Measurements from ENCODE around the gene PDE6G.

DNA sequence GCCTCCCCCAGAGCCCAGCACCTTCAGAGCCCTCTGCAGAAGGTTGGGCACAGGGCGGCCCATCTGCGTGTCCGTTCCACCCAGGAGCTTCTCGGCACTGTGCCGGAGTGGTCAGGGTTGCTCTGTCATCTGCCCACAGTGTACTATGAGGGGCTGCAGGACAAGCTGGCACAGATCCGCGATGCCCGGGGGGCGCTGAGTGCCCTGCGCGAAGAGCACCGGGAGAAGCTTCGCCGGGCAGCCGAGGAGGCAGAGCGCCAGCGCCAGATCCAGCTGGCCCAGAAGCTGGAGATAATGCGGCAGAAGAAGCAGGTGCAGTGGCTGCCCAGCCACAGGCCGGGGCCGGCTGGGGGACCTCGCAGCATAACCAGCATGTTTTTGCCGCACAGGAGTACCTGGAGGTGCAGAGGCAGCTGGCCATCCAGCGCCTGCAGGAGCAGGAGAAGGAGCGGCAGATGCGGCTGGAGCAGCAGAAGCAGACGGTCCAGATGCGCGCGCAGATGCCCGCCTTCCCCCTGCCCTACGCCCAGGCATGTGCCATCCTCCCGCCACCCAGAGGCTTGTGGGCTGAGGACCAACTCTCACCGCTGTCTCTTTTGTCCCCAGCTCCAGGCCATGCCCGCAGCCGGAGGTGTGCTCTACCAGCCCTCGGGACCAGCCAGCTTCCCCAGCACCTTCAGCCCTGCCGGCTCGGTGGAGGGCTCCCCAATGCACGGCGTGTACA lies 40.0 kb upstream of the PDE6G start:
- TF ChIP-seq, protein P1, sequence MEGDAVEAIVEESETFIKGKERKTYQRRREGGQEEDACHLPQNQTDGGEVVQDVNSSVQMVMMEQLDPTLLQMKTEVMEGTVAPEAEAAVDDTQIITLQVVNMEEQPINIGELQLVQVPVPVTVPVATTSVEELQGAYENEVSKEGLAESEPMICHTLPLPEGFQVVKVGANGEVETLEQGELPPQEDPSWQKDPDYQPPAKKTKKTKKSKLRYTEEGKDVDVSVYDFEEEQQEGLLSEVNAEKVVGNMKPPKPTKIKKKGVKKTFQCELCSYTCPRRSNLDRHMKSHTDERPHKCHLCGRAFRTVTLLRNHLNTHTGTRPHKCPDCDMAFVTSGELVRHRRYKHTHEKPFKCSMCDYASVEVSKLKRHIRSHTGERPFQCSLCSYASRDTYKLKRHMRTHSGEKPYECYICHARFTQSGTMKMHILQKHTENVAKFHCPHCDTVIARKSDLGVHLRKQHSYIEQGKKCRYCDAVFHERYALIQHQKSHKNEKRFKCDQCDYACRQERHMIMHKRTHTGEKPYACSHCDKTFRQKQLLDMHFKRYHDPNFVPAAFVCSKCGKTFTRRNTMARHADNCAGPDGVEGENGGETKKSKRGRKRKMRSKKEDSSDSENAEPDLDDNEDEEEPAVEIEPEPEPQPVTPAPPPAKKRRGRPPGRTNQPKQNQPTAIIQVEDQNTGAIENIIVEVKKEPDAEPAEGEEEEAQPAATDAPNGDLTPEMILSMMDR (IDR thresholded peaks at IDR 0.05) = no peak
- TF ChIP-seq POLR2A (IDR thresholded peaks at IDR 0.05) = no peak

All from lower leg skin (tissue), 3 donors.